Astrocyte of the spinal cord (primary cell): ENCODE results near the gene ABCA9.

Experiments used
- DNase-seq: peaks from one replicate; pipeline ENCODE4 v3.0.0; 2011; ENCODE audit warnings: low read depth, low spot score
- H3K4me3 ChIP-seq: 2 replicates; pipeline ENCODE4 v1.5.1; 2011; ENCODE audit warnings: low read depth, mild to moderate bottlenecking, low read length, moderate library complexity
- in situ Hi-C: cut with HindIII; loops from 2 replicates; pipeline ENCODE4 v1.10.0; 2017; ENCODE audit warnings: low sequenced_read_pairs
- TF ChIP-seq, protein P1 (sequence below): IDR thresholded peaks from 2 replicates; pipeline ENCODE4 v1.5.1; 2012; ENCODE audit warnings: low read depth, mild to moderate bottlenecking, low read length, inconsistent platforms

Gene ABCA9

DNA sequence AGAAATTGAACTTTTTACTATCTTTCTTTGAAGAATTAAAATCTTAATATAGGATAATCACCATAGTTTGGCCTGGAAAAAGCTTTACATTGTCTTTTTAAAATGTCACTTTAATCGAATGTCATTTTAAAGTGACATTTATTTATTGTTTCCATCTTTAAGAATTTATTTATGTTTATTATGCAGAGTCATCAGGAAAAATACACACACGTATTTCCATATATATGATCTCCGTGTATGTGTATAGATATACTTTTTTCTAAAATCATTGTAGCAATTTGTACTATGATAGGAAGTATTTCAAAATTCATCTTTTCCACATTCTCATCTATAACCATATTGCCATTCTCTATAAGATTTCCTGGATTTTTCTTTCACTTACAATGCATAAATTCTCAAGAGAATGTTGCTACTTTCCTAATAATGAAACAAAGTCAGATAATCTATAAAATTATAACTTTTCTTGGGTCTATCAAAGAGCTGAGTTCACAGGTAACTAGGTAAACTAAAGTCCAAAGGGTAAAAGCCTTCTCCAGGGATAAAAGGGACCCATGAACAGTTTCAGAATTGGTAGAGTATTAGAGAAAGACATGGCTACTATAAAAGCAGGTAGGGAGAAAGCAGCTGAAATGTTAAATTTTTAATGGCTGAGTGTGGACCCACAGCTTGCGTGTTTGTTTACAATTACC is 117.5 kb downstream of the ABCA9 start:
- TF ChIP-seq, protein P1, sequence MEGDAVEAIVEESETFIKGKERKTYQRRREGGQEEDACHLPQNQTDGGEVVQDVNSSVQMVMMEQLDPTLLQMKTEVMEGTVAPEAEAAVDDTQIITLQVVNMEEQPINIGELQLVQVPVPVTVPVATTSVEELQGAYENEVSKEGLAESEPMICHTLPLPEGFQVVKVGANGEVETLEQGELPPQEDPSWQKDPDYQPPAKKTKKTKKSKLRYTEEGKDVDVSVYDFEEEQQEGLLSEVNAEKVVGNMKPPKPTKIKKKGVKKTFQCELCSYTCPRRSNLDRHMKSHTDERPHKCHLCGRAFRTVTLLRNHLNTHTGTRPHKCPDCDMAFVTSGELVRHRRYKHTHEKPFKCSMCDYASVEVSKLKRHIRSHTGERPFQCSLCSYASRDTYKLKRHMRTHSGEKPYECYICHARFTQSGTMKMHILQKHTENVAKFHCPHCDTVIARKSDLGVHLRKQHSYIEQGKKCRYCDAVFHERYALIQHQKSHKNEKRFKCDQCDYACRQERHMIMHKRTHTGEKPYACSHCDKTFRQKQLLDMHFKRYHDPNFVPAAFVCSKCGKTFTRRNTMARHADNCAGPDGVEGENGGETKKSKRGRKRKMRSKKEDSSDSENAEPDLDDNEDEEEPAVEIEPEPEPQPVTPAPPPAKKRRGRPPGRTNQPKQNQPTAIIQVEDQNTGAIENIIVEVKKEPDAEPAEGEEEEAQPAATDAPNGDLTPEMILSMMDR, result no peak
- in situ Hi-C loops, result no loop called here
- H3K4me3 ChIP-seq, result no peak overlapping the region
- no peak for DNase-seq

DNA sequence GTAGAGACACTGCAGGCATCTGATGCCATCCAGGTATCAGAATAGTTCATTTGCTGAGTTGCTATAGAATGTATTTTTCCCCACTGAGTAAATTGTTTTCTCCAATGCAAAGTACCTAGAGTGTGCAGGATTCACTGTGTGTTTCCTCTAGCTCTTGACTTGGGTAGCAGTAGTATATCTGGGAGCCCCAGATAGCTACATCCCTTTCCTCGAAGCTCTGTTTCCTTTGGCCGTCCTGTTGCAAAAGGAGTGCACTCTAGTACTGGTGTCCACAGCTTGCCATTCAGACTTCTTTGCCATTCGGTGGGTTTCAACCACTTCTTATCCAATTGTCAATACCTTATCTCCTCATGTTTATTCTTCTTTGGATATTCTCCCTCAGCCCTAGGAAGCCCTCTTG is 118.3 kb downstream of the ABCA9 start:
- H3K4me3 ChIP-seq, result no peak overlapping the region
- TF ChIP-seq, protein P1, result no peak
- in situ Hi-C loops, result no loop called here
- DNase-seq, result no peak

DNA sequence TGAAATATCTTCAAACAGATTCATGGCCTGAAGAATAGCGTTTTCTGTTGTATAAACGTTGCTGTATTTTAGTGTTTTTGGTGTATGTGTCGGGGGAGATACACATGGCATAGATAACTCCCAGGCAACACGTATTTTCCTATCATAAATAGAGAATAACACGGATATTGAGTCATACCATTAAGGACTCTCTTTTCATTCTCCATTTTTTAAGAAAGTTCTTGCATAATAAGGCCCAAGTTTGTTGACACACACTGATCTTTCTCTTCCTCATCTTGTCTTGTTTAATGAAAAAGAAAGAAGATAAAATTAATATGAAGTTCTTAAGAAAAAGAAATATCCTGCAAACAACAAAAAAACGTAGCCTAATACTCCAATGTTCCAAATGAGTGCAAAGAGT is 119.0 kb downstream of the ABCA9 start:
- no peak for DNase-seq
- no peak overlapping the region for H3K4me3 ChIP-seq
- TF ChIP-seq, protein P1, result no peak
- in situ Hi-C loops, result no loop called here

DNA sequence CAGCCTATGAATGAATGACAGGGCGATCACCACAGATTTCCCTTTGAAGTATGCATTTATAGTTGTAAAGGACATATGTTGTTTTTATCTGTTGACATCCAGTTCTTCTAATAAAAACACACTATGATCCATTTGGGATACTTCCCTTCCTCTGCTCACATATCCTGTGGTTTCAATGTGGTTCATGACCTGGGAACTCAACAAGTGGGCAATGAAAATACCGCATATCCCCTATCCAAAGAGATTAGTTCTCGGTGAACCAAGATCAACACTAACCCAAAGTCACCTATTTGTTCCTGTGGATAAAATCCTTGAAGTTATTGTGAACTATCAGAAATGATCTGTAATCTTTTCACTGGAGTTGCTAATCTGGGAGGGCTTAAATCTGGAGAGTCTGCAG is 121.5 kb downstream of the ABCA9 start:
- no peak for DNase-seq
- in situ Hi-C loops, result no loop called here
- TF ChIP-seq, protein P1, result no peak
- no peak overlapping the region for H3K4me3 ChIP-seq

DNA sequence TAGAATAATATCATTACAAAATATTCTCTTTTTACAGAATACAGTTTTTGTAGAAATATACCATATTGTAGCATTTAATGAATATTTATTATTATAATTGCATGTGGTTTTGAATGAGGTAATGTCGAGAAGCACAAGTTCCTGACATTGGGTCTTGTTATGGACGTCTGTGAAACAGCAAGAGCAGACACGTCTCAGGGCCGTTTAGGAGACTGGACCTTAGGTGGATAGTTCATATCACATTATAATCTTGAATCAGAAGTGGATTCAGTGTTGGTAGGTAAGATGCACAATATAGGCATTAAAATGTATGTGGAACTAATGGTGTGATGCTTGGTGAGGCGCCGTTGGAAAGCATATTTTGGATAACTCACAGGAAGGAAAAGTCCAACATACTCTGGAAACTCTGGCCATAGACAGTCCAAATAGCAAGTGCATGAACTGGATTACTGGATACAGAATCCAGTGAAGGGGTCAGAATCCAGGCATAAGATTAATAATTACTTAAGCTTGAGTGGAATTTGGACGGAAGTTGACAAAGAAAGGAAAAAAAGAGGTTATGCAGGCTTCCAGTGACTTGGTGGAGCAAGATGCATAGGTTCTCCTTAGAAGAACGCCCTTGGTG is 122.7 kb downstream of the ABCA9 start:
- TF ChIP-seq, protein P1, result no peak
- no peak overlapping the region for H3K4me3 ChIP-seq
- in situ Hi-C loops, result no loop called here
- no peak for DNase-seq

DNA sequence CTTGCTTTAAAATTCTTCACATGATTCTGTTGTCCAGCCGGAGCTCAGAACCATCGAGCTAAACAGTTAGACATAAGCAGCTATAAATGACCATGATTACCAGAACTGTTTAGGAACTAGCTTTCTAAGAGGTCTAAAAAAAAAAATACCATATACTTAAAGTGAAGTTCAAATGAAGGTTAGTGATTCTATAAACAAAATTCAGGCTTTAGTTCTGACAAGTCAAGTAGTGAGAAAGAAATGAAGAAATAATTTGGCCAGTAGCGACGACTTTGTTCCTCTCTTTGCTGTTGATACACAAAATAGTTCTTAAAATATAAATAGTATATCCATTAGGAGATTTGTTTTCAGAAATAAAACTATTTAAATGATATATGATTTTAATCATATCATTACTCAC is 133.2 kb downstream of the ABCA9 start:
- TF ChIP-seq, protein P1, result no peak
- in situ Hi-C loops, result no loop called here
- no peak overlapping the region for H3K4me3 ChIP-seq

More for the DNA sequence above, 133.2 kb downstream of the ABCA9 start:
- no peak for DNase-seq
